Subcutaneous abdominal adipose tissue (tissue), 5 donors: Measurements from ENCODE around the gene FGF18.
"Not testable (repeated sequence)": the region's sequence is repeated elsewhere in the genome, so short reads cannot be mapped to it uniquely, and the experiment has no call there.

Experiments
- H3K27ac ChIP-seq: one replicate; pipeline ENCODE4 v1.7.0; 2013; ENCODE audit warnings: low read depth, mild to moderate bottlenecking, inconsistent platforms, low read length, moderate library complexity
- H3K27me3 ChIP-seq, 5 donors: one replicate each; pipeline ENCODE4 v1.7.0; 2013; ENCODE audit warnings: low read length in 5 of 5, inconsistent platforms in 1 of 5; ENCODE audit not compliant: control insufficient read depth in 5 of 5, insufficient read depth in 4 of 5
- H3K36me3 ChIP-seq, 5 donors: one replicate each; pipeline ENCODE4 v1.7.0; 2013; ENCODE audit warnings: low read length in 5 of 5; ENCODE audit not compliant: control insufficient read depth in 5 of 5, insufficient read depth in 5 of 5
- H3K4me1 ChIP-seq, 5 donors: one replicate each; pipeline ENCODE4 v1.7.0; 2013; ENCODE audit warnings: low read length in 5 of 5, mild to moderate bottlenecking in 3 of 5, moderate library complexity in 1 of 5; ENCODE audit not compliant: control insufficient read depth in 5 of 5, insufficient read depth in 5 of 5
- H3K4me3 ChIP-seq, 5 donors: one replicate each; pipeline ENCODE4 v1.7.0; 2013; ENCODE audit warnings: low read length in 5 of 5, low read depth in 1 of 5
- H3K9ac ChIP-seq, 5 donors: one replicate each; pipeline ENCODE4 v1.7.0; 2013; ENCODE audit warnings: low read length in 5 of 5, mild to moderate bottlenecking in 4 of 5, moderate library complexity in 3 of 5
- H3K9me3 ChIP-seq, 5 donors: one replicate each; pipeline ENCODE4 v1.7.0; 2013; ENCODE audit warnings: low read length in 5 of 5; ENCODE audit not compliant: control insufficient read depth in 5 of 5
- donor health status: healthy.
- donor health status: healthy.
- donor health status: healthy.
- donor health status: healthy.
- donor health status: healthy.

Gene FGF18

DNA sequence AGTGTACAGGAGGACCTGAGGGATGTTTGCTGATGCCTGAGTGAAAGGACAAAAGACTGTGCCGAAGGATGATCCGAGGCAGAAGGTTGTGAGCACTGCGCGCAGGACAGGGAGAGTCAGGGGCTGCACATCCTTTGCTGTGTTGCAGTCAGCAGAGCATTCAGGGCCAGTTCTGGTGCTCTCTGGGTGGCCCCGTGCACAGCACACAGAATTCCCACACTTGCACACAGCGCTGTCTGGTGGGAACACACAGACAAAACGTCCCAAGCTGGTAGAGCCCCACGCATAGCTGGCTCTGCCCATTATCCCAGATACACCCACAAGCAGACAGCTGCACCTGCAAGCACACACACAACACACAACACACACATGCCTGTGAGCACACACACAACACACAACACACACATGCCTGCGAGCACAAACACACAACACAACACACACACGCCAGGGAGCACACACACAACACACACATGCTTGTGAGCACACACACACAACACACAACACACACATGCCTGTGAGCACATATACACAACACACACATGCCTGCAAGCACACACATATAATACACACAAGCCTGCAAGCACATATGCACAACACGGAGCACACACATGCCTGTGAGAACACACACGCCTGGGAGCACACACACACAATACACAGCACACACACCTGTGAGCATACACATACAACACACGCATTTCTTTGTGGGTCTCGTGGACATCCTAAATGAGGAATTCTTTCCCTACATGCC is 74.4 kb downstream of the FGF18 start:
- no peaks in the 10 kb centered on the region for H3K27me3 ChIP-seq
- H3K36me3 ChIP-seq: no peaks in the 10 kb centered on the region
- H3K27ac ChIP-seq: peak overlapping the region; percentile 38
- no peaks in the 10 kb centered on the region for H3K9me3 ChIP-seq
- peak overlapping the region in 1 of 5 donors; percentile 32 for H3K9ac ChIP-seq
- peaks cover 11 to 26% (median 16%) of the 10 kb centered on the region in 5 donors for H3K4me1 ChIP-seq
- H3K4me3 ChIP-seq: no peak overlapping the region

DNA sequence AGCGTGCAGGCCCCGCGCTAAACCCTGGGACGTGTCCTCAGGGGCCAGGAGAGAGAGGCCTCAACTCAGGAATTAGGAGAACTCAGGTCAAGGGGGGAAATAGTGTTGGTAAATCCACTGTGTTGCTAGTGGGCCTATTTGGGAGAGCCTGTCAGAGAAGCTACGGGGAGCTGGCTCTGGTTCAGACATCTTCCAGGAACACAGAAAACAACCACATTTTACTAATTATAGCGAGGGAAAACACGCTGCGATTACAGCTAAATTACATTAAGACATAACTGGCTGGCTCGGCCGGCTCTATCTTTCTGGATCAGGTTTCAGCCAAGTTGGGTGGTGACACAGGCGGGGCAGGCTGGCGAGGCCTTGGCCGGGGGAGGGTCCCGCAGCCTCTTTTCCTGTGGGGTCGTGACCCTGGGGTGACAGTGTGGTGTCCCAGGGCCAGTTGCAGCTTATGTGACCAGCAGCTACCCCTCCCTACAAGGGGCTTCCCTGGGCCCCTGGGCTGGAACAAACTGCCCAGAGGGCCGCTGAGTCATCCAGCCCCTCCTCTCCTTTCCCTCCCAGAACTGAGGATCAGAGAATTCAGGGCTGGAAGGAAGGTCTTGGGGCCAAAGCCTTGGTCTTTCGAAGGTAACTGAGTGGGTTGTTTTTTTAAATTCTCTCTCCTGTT is 75.1 kb downstream of the FGF18 start:
- no peaks in the 10 kb centered on the region for H3K36me3 ChIP-seq
- H3K4me1 ChIP-seq: peaks cover 11 to 26% (median 16%) of the 10 kb centered on the region in 5 donors
- H3K27ac ChIP-seq: peak overlapping the region; percentile 38
- peak overlapping the region in 1 of 5 donors; percentile 6 for H3K4me3 ChIP-seq
- no peaks in the 10 kb centered on the region for H3K27me3 ChIP-seq
- peak overlapping the region in 2 of 5 donors; percentile 2 to 32 for H3K9ac ChIP-seq
- H3K9me3 ChIP-seq: no peaks in the 10 kb centered on the region

- Histone ChIP-seq H3K9me3 (no peaks in the 10 kb centered on the region), H3K36me3 (no peaks in the 10 kb centered on the region), H3K4me1 (peaks cover 11 to 26% (median 16%) of the 10 kb centered on the region in 5 donors), H3K27ac (peak overlapping the region; percentile 38), H3K4me3 (no peak overlapping the region), H3K27me3 (no peaks in the 10 kb centered on the region), H3K9ac (no peak overlapping the region)
Measured at GRCh38 chr5:171495122-171495700, 75.8 kb downstream of the FGF18 start.

- peaks cover 11 to 26% (median 16%) of the 10 kb centered on the region in 5 donors for H3K4me1 ChIP-seq
- H3K9ac ChIP-seq: no peak overlapping the region
- H3K4me3 ChIP-seq: no peak overlapping the region
- H3K27me3 ChIP-seq: no peaks in the 10 kb centered on the region
- no peaks in the 10 kb centered on the region for H3K36me3 ChIP-seq
- no peaks in the 10 kb centered on the region for H3K9me3 ChIP-seq
- H3K27ac ChIP-seq: no peak overlapping the region
Measured at GRCh38 chr5:171496456-171496855, 77.0 kb downstream of the FGF18 start.

DNA sequence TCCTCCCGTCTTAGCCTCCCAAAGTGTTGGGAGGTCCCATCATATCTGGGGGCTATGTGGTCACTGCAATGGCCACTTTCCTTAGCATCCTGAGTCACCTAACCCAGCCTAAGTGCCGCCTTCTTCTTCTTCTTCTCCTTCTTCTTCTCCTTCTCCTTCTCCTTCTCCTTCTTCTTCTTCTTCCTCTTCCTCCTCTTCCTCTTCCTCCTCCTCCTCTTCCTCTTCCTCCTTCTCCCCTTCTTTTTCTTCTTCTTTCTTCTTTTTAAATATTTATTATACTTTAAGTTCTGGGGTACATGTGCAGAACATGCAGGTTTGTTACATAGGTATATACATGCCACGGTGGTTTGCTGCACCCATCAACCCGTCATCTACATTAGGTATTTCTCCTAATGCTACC is 78.0 kb downstream of the FGF18 start:
- not testable (repeated sequence) for H3K36me3 ChIP-seq, H3K27ac ChIP-seq, H3K9ac ChIP-seq, H3K27me3 ChIP-seq, H3K9me3 ChIP-seq, H3K4me3 ChIP-seq
- H3K4me1 ChIP-seq: peaks cover 11 to 26% (median 16%) of the 10 kb centered on the region in 5 donors

GRCh38 chr5:171498166-171498565 is 78.7 kb downstream of the FGF18 start:
- Histone ChIP-seq H3K27me3 (no peaks in the 10 kb centered on the region), H3K9ac (no peak overlapping the region), H3K4me1 (peaks cover 11 to 26% (median 16%) of the 10 kb centered on the region in 5 donors), H3K9me3 (no peaks in the 10 kb centered on the region), H3K4me3 (no peak overlapping the region), H3K36me3 (no peaks in the 10 kb centered on the region), H3K27ac (no peak overlapping the region)

GRCh38 chr5:171499611-171500010 is 80.2 kb downstream of the FGF18 start:
- H3K36me3 ChIP-seq: no peaks in the 10 kb centered on the region
- no peak overlapping the region for H3K27ac ChIP-seq
- no peaks in the 10 kb centered on the region for H3K9me3 ChIP-seq
- no peak overlapping the region for H3K9ac ChIP-seq
- no peaks in the 10 kb centered on the region for H3K27me3 ChIP-seq
- H3K4me1 ChIP-seq: peaks cover 4 to 14% (median 7%) of the 10 kb centered on the region in 5 donors
- H3K4me3 ChIP-seq: no peak overlapping the region

DNA sequence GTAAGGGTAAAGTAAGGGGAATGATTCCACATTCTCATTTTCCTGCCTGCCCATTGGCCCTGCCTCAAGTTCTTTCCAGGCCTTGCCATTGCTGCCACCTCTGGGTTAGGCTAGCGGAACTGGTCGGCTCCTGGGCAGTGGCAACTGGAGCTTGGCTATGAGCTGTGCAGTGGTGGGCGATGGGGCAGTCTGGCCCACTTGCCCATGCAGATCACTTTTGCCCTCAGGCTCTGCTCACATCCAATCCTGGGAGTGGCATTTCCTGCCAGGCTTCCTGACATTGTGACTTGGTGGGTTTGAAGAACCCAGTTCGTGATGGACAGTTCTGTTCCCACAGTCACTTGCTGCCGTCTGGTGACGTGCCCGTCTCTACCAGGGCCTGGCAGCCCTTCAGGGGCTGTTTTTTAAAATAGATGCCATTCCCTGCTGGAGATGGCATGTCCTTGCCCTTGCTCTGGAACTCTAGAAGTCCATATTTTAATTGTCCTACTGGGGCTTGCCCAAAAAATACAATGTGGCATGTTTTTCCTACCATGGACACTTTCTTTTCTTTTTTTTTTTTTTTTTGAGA is 86.1 kb downstream of the FGF18 start:
- H3K4me3 ChIP-seq: no peak overlapping the region
- H3K27ac ChIP-seq: no peak overlapping the region
- H3K9ac ChIP-seq: no peak overlapping the region
- peaks cover 0 to 3% (median 0%) of the 10 kb centered on the region in 5 donors for H3K4me1 ChIP-seq
- H3K9me3 ChIP-seq: no peaks in the 10 kb centered on the region
- H3K36me3 ChIP-seq: no peaks in the 10 kb centered on the region
- peaks cover 0 to 4% (median 0%) of the 10 kb centered on the region in 5 donors for H3K27me3 ChIP-seq

- H3K4me1 ChIP-seq: peaks cover 0 to 3% (median 0%) of the 10 kb centered on the region in 5 donors
- H3K36me3 ChIP-seq: no peaks in the 10 kb centered on the region
- H3K4me3 ChIP-seq: no peak overlapping the region
- H3K9me3 ChIP-seq: no peaks in the 10 kb centered on the region
- no peak overlapping the region for H3K9ac ChIP-seq
- H3K27me3 ChIP-seq: peaks cover 0 to 4% (median 0%) of the 10 kb centered on the region in 5 donors
- no peak overlapping the region for H3K27ac ChIP-seq
Measured at GRCh38 chr5:171506951-171507350, 87.5 kb downstream of the FGF18 start.
